GM18870 (cell line): Measurements from ENCODE around the gene CASQ2.

Experiments used
- ATAC-seq: cut with Tn5 transposase; IDR thresholded peaks from one replicate; pipeline ENCODE4 v1.9.1; 2021; ENCODE audit warnings: moderate library complexity; ENCODE audit not compliant: unreplicated experiment

CASQ2 gene

DNA sequence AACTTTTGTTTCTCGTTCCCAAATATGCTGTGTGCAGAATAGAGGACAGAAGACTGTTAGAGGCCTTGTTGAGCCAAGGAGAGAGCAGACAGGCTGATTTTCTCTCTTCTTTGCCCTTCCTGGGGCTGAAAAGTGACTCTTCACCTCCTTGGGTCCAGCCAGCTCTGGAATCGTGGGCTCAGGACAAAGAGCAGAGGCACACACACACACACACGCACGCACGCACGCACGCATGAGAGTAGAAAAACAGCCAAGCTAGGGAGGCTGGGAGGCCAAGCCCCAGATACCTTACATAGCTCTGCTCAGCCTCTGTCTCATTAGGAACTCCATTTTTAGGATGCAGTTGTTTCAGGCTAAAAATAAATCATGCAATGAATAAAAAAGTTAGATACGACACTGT is at the start of gene CASQ2:
Gene CASQ2, minus strand, starts transcription at position 166 of the 400 bp plus-strand sequence. CDS start 173 bp downstream, outside the sequence.
- ATAC-seq, result no peak

DNA sequence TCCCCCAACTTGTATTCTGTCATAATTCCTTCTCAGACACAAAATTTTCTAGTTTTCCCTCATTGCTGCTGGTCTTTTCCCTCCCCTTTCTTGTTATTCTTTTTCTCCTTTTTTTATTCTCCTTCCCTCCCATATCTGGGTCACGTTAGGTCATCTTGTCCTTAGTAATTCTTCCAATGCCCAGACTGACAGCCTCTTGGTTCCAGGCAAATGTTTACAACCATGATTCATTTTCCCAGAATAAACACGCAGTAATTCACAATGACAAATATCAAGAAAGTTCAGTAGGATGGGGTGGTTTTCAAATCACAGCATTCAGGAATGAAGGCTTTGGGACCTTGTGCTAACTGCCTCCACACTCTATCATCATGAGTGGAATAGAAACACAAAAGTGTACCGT is 47.2 kb upstream of the CASQ2 start:
- ATAC-seq, result no peak

DNA sequence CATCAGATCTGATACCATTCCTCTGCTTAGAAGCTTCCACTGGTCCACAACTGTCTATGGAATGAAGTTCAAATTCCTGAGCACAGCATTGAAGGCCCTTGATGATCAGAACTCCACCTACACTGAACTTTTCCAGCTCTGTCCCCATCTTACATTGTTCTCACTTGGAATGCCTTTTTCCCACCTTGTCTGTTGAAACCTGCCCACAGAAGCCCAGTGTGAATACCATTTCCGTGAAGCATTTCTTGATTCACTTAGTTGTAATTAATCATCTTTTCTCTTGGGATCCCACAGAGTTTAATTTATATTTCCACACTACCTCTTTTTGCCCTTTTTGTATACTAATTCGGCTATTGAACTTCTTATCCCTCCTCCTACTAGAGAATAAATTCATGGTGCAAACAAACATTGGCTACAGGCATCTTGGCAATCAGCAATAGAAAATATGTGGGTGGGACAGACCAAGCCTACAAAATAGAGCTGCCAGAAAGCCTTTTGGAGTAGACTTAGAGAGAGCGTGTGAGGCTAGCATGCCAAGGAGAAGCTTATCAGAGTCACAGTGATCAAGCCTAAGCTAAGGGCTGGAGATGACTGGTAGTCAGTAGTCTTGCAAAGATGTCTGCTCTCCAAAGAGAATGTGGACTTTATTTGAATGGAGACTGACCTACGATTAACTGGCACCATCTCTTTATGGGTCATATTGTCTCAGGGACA is 46.3 kb upstream of the CASQ2 start:
- no peak for ATAC-seq

DNA sequence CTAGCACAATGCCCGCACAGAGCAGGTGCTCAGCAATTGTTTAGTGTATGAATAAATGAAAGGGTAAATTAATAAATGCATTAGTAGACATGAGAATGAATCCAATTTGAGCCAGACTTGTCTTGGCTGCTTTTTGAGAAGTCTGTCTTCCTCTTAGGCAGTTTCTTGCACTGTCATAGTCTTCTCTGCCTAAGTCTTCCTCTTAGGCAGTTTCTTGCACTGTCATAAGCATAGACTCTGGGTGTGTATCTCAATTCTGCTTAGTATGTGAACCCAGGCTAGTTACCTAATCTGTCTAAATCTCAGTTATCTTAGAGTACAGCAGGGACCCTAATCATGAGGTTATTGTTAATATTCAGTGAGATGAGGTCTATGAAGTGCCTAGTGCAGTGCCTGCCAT is 45.2 kb upstream of the CASQ2 start:
- ATAC-seq, result no peak

DNA sequence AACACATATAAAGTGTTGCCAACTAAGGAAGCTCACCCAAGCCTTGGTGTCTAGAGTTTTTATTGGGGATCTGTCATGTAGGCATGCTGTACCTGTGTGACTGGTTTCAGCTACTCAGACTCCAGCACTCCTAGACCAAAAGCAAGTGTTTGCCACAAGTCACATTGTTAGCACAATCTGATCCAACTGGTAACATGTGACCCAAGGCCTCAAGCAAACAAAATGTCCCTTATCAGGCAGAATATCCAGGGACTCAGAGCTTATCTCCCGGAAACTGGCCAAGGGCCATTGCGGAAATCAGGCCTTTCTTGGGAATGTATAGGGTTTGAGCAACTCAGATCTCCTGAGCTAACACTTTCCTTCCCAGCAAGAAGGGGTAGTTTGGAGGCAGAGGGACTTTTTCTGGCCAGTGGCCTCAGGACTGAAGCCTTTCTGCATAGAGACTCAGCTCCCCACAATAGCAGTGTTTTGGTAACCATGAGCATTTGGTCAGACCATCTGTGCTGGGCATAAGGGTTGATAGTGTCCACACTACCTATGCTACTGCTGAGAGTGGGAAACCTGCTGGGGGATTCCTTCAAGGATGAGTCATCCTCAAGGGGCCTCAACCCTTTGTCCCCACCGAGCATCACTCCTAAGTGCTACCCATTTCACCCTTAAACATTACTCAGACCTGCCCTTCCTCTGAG is 42.8 kb upstream of the CASQ2 start:
- ATAC-seq, result no peak

DNA sequence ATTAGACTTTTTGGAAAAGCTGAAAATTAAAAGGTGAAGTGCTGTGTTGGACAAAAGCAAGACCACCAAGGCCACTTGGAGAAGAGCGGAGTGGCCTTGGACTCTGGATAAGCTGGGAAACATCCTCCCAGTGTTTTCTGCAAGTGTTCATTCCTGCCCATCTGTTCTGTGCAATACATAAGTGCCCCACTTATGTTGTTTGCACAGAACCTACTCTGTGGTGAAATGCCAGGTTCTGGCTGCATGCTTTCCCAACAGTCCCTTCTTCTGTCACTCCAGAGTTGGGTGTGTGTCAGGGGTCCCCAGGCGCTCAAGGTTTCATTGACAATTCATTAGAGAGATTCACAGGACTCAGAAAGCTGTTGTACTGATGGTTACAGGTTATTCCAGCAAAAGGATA is 42.1 kb upstream of the CASQ2 start:
- no peak for ATAC-seq

DNA sequence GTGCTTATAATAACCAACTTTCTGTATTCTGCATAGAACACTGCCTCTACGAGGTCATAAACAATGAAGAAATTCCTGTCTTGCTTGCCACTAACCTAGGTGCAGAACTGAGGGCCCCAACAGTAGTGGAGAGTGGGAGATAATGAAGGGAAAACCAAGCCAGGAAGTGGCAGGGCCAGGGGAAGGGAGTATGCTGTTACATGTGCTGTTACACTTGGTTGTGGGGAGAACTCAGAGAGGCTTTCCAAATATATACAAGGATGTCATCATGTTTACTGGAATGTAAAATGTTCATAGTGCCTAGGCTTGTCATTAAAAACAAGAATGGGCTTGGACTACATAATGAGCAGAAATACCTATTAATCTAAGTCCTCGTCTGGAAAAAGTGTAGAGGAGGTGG is 41.3 kb upstream of the CASQ2 start:
- no peak for ATAC-seq

DNA sequence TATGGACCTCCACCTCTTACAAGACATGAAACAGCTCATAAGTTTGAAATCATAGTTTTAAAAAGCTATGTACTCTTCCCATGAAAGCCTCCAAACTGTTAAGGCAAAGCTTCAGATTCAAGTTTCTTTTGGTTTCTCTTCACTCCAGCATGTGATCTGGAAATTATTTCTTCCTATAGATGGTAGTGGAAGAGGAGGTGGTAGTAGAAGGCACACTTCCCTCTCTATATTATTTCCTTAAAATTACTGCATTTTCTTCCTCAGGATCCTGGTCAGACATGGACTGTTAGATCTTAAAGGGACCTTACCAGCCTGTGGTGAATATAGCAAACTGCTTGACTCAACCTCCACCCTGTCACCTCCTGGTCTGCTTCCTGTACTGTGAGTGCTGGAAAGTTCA is 40.6 kb upstream of the CASQ2 start:
- no peak for ATAC-seq

DNA sequence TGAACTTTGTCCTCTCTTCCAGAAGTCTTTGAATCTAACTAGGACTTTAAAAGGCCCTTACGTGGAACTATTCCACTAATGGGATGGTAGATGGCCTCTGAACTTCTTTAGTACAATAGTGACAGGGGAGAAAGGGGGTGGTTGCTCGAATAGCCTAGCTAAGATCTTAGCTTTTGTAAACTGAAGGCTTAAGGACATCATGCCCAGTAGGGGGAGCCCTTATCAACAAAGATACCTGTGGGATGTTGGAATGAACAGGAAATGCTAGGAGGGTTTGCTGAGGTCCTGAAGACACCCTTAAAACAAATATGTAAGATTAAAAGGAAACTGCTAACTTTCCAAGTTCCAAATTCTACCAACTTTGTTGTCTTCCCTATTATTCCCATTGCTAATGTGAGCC is 39.2 kb upstream of the CASQ2 start:
- ATAC-seq, result no peak

DNA sequence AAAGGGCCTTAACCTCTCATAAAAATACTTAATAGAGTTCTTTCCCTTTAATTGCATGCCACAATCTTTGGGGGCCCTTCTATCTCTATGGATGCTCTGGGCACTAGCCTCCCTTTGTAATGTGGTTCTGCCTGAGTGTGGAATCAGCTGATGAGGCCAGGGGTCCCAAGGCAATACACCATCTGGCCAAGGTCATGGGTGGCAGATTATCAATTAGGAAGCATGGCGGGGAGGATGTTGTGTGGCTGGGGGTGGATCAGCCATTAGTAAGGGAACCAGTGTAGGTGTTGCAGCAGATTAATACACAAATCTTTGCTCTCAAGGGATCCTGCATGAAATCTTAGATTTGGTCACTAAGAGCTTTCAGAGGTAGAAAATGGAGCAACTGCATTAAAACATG is 37.1 kb upstream of the CASQ2 start:
- ATAC-seq, result no peak

DNA sequence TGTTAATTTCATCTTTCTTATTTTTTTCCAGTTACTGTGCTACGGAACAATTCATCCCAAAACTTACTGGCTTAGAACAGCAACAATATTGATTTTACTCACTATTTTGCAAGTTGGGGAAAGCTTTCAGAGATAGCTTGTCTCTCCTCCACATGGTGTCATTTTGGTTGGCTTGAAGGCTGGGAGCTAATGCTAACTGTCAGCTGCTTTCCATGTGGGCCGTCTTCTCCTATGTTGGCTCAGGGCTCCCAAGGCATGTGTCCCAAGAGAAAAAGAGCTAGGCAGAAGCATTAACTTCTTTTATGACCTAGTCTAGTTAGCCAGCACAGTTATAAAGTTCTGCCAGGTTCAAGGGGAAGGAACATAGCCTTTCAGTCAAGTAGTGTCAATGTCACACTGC is 33.9 kb upstream of the CASQ2 start:
- ATAC-seq, result no peak

DNA sequence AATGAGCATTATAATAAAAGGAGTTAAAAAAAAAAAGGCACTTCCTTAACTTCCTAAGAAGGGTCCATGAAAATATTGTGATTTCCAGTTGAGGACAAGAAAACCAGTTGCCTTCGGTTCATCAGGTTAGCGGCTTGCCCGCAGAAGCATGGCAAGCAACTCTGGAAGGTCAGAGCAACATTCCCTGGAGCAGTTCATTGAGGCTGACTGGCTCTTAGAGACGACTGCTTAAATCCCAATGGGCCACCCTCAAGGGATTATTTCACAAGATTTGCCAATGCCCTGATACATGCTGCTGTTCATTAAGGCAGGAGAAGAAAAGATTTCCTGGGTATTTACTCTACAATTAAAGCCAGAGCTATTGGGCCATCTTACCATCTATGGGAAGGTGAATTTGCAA is 29.0 kb upstream of the CASQ2 start:
- ATAC-seq, result no peak

DNA sequence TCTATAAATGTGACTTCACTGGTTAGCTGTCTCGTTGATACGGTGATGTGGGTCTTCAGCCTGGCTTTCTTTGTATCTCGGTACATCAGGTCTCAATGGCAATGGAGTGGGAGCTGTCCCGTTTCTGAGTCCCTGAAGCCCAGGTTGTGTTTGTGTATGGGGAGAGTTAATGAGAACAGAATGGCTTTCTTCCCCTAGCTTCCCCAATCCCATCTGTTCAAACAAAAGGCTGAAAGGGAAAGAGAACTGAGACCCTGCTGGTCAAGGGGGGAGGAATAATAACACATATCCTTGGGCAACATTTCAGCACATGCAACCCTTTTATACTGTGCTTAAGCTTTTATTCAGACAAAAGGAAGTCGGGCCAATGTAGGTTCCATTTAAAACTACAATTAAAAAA is 28.4 kb upstream of the CASQ2 start:
- no peak for ATAC-seq

DNA sequence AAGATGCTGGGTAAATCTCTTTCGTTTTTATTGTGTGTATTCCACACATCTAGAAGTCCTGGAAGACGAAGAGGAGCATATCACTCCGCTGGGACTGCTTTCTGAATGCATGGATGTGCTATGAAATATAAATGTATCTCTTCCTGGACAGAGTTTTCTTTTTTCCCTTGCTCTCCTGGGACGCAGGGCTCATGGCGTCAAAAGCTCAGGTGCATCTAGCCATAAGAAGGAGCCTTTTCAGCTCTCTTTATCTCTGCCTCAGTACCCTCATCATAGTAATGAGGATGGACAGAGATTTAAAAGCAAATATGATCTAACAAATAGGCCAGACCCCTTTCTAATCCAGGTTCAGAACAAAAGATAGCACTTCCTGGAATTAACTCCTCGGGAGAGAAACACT is 27.5 kb upstream of the CASQ2 start:
- no peak for ATAC-seq

DNA sequence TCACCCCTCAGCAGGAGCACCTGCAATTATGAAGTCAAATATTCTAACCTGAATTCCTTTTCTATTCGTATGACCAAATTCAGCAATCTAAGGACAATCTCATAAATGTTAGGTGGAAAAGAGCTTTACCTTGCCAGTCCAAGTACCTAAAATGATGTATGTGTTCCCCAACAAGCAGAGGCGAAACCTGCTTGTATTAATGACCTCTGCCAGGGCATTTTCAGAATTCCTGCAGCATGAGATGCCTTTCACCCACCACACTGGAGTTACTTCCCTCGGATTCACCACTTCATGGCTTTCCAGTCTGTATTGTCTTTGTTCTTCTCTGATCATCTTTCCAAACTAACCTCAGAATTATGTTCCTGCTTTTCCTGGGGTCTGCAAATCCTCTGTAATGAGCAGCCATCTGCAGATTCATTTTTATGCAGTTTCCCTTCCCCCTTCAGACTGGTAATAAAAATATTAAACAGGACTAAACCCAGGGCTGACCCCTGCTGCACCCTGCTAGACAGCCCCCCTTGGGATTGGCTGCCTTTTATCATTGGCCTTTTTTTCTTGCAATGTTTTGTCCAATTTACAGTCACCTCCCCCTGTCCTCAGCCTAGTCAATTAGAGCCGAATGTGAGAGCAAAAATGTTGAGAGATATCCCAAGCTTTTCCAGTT is 26.6 kb upstream of the CASQ2 start:
- ATAC-seq, result no peak

DNA sequence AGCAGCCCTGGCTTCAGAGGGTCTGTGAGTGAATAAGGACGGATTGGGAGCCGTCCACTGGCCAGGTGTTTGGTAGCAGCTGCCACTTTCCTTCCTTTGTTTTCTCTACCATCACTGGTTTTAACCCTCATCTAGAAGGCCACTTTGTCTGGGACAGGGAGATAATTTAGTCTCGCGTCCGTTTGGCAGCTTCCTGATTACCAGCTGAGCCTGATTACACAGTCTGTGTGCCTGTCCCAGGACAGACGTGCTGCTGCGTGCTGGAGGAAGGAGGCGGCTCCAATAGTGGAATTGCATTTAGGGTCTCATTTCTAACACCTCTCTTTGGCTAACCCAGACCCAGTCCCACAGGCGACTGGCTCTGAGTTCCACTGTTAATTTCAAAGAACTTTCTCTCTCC is 24.6 kb upstream of the CASQ2 start:
- ATAC-seq, result no peak

DNA sequence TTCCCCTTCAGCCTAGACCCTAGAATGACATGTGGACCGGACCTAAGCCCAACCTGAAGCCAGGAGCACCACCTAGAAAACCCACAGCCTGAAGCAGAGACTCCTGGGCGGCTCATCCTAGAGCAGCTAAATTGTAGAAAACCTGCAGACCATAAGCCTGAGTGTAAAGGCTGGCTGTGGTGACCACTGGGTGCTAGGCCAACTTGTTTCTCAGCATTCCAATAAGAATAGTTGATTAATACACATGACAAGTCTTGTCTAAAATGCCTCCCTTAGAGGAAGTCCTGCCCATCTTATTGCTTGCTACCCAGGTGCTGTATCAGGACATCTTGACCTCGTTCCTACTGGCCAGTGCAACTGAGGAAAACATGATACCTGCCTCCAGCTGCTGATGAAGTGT is 23.3 kb upstream of the CASQ2 start:
- ATAC-seq, result no peak

DNA sequence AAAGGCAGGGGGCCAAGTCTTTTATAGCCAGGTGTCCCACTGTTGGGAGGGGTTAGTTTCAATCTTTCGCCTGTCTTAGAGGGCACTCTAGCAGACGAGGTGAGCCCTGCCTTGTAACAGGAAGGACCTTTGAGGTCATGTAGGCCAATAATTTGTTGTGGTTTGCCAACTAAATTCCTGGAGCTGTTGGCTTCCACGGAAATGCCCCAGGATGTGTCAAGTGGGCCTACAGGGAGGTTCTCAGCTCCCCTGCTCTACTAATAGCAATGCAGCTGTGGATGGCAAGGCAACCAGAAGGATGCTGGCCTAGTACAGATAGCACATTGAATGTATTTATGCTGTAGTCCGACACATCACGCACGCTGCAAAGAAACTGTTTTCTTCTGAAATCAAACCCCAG is 22.3 kb upstream of the CASQ2 start:
- ATAC-seq, result no peak

DNA sequence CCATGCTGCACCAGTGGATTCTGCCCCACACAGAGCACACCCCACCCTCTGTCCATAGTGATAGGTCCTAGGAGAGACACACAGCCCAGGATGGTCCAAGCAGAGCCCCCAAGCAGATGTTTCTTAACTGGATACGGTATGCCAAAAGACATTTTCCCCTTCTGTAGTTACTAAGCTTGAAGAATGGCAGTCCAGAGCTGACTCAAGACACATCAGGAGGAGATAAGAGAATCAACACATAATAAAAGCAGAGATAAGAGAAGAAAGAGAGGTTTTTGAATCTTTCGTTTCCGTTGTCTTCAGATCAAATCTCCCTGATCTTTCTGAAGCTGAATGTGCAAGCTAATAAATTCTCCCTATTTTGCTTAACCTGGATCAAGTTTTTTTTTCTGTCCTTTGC is 21.8 kb upstream of the CASQ2 start:
- no peak for ATAC-seq

DNA sequence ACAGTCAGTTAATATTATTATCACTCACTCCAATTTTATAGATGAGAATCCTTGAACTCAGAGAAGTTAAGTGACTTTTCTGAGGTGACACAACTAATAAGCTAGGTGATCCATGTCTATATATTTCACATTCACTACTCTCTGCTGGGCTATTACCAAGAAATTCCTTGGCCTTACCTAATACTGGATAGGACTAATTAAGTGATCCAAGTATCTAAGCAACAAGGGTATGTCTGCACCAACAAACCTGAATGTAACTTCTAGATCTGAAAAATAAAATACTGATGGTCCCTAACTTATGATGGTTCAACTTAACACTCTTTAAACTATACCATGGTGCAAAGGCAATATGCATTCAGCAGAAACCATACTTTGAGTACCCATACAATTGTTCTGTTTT is 14.8 kb upstream of the CASQ2 start:
- no peak for ATAC-seq

DNA sequence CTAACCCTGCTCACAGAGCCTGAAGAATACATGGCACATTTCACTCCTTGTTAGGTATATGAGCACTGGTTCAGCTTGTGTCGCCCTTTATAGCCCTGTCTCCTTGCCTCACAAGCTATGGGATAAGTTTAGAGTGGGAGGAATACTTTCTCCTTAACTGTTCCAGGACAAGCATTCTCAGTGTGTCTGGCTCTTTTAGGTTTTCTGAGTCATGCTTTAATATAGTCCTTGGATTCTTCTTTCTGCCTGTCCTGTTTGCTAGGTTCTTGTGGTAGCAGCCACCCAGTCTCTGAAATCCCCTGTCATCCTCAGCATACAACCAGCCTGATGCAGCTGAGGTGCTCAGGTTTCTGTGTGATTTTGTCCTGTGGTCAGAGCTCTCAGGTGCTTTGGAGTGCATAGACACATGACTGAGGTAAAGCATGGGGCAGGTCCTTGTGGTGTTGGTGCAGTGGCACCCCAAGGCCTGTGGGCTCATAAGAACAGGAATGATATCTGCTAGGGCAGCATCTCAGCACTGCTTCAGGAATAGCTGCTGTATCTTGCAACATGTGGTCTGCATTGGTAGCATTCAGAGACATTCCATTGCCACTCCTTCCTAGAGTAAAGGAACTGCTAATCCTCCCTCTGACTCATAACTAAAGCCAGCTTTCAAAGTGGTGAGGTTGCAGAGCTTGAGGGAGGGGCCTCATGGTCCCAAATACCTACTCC is 14.2 kb upstream of the CASQ2 start:
- no peak for ATAC-seq

DNA sequence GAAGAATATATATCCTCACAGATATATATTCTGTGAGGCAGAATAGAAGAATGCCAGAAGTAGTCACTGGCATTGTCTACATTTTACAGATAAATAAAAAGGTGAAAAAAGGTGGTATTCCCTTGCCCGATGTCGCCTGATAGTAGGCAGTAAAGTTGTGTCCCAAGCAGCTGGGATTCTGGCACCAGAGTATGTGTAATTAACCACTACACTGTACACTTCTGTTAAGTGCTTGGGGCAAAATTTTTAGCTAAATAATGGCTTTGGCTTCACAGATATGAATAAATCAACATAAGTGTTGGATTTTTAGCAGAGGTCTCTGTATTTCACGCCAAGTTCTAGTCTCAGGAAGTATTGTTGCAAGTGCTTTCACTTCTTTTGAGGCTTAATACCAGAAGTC is 13.3 kb upstream of the CASQ2 start:
- no peak for ATAC-seq
